ENCODE data around the gene MACROD2.

The MACROD2 gene

GRCh38 chr20:14488756-14489479, 493.6 kb downstream of the MACROD2 start:
- no peak for DNase-seq

- no peak for DNase-seq
Observed at GRCh38 chr20:14489544-14489943, 494.2 kb downstream of the MACROD2 start.

GRCh38 chr20:14491436-14491835, 496.1 kb downstream of the MACROD2 start:
- DNase-seq = no peak

GRCh38 chr20:14493408-14493807, 498.1 kb downstream of the MACROD2 start:
- no peak for DNase-seq

GRCh38 chr20:14494355-14494754, 499.0 kb downstream of the MACROD2 start:
- no peak for DNase-seq

- DNase-seq = no peak
Observed at GRCh38 chr20:14495066-14495465, 499.8 kb downstream of the MACROD2 start.

GRCh38 chr20:14497004-14497403, 501.7 kb downstream of the MACROD2 start:
- DNase-seq = no peak

GRCh38 chr20:14498772-14499171, 503.5 kb downstream of the MACROD2 start:
- no peak for DNase-seq

- DNase-seq = no peak
Observed at GRCh38 chr20:14505476-14505875, 510.2 kb downstream of the MACROD2 start.

GRCh38 chr20:14507711-14508110, 512.4 kb downstream of the MACROD2 start:
- DNase-seq = no peak

- DNase-seq = no peak
Observed at GRCh38 chr20:14510341-14510740, 515.0 kb downstream of the MACROD2 start.

- DNase-seq = no peak
Observed at GRCh38 chr20:14512839-14513238, 517.5 kb downstream of the MACROD2 start.

GRCh38 chr20:14518648-14519047, 523.3 kb downstream of the MACROD2 start:
- DNase-seq = no peak

- DNase-seq = no peak
Observed at GRCh38 chr20:14521016-14521415, 525.7 kb downstream of the MACROD2 start.

- no peak for DNase-seq
Observed at GRCh38 chr20:14521436-14521835, 526.1 kb downstream of the MACROD2 start.

- no peak for DNase-seq
Observed at GRCh38 chr20:14522595-14522994, 527.3 kb downstream of the MACROD2 start.

GRCh38 chr20:14523090-14523489, 527.8 kb downstream of the MACROD2 start:
- DNase-seq = no peak

- no peak for DNase-seq
Observed at GRCh38 chr20:14525426-14525825, 530.1 kb downstream of the MACROD2 start.

- DNase-seq = no peak
Observed at GRCh38 chr20:14526891-14527290, 531.6 kb downstream of the MACROD2 start.

- DNase-seq = no peak
Observed at GRCh38 chr20:14531786-14532185, 536.5 kb downstream of the MACROD2 start.

- DNase-seq = no peak
Observed at GRCh38 chr20:14536738-14537137, 541.4 kb downstream of the MACROD2 start.

GRCh38 chr20:14538433-14538832, 543.1 kb downstream of the MACROD2 start:
- no peak for DNase-seq

GRCh38 chr20:14543040-14543439, 547.7 kb downstream of the MACROD2 start:
- DNase-seq = no peak

GRCh38 chr20:14544688-14545087, 549.4 kb downstream of the MACROD2 start:
- no peak for DNase-seq

GRCh38 chr20:14550655-14551054, 555.3 kb downstream of the MACROD2 start:
- no peak for DNase-seq
